Right renal cortex interstitium (tissue), 3 donors: ENCODE results near the gene NINL. TPM values are rescaled to one million over a fixed set of nuclear protein-coding genes. Genes with fewer than 3 reads are reported as not detected.
"Not testable (repeated sequence)": the region's sequence is repeated elsewhere in the genome, so short reads cannot be mapped to it uniquely, and the experiment has no call there.

ENCODE experiments used
- DNase-seq, 3 donors: peaks; one replicate each; pipeline ENCODE4 v3.0.0-alpha.2; 2013; ENCODE audit warnings: low read depth in 3 of 3, low spot score in 2 of 3
- polyA plus RNA-seq, 3 donors: library from polyadenylated mRNA; unstranded; fragments of 120-200 nt; gene quantifications; one replicate each; pipeline ENCODE4 v1.2.1, GENCODE V29; 2013; ENCODE audit not compliant: insufficient read length in 3 of 3

Gene NINL
- polyA plus RNA-seq, 3 donors = 38.9 to 47.1 (median 42.2) TPM

GRCh38 chr20:25489221-25489871, 96.0 kb downstream of the NINL start:
- no peak for DNase-seq

GRCh38 chr20:25487975-25488374, 97.4 kb downstream of the NINL start:
- DNase-seq = no peak

GRCh38 chr20:25487306-25487705, 98.0 kb downstream of the NINL start:
- DNase-seq = no peak

DNA sequence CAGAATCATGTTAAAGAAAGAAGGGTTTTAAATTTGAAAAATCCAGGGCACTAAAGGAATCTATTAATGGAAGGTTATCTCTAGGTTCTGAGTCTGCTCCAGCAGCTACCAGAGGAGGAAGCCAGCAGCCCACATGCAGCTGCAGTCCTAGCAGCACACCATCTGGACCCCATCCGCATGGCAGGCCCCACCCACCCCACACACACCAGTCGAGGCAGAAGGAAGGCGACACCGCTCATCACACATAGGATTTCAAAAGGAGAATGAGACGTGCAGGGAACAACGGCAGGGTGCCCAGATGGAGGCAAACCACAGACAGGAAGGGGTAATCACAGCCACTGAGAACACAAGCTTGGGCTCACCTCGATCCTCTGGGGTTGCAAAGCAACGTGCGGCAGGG, 99.0 kb downstream of the NINL start:
- DNase-seq = no peak

GRCh38 chr20:25485872-25486271, 99.5 kb downstream of the NINL start:
- no peak for DNase-seq

DNA sequence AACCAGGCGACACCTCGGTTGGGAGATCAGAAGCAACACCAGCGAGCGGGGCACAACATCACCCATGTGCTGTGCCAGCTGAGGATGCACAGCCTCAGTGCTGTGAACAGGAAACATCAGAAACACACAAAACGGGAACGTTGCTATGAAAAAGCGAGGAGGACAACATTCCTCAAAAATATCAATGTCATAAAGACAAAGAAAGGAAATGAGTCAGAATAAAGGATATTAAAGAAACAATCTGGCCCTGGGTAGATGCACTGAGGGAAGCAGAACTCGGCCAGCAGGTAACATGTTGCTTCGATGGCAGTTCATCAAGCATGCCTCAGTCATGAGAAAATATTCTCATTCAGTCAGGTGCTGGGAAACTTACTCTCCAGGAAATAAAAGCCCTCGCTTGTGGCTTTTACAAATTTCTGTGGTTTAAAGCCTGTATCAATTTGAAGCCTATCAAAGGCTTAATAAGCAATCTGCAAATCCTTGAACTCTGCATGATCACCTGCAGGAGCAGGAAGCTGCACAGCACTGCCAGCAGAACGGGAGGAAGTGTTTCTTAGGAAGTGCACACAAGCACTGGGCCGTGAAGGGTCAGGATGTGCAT, 100.3 kb downstream of the NINL start:
- DNase-seq = no peak

GRCh38 chr20:25484224-25484846, 101.0 kb downstream of the NINL start:
- no peak for DNase-seq

GRCh38 chr20:25483431-25484132, 101.7 kb downstream of the NINL start:
- DNase-seq = no peak

GRCh38 chr20:25481918-25482253, 103.4 kb downstream of the NINL start:
- no peak for DNase-seq

- no peak for DNase-seq
Measured at GRCh38 chr20:25481235-25481917, 104.0 kb downstream of the NINL start.

DNA sequence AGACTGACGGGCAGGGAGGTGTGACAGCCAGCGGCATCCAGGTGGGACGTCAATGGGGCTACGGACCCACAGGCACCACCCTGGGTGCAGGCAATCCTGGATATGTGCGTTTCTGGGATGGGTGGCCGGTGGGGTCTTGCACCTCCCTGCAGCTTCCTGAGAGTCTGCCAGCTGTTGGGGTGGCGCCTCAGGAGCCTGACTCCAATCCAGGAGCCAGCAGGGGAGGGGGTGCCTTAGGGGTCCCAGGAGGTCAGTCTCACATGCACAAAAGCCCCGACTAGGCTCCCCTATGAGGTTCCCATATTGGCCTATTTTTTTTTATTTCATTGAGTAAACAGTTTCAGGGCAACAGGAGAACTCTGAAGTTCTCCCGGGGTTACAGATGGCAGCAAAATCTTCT, 104.5 kb downstream of the NINL start:
- no peak for DNase-seq

DNA sequence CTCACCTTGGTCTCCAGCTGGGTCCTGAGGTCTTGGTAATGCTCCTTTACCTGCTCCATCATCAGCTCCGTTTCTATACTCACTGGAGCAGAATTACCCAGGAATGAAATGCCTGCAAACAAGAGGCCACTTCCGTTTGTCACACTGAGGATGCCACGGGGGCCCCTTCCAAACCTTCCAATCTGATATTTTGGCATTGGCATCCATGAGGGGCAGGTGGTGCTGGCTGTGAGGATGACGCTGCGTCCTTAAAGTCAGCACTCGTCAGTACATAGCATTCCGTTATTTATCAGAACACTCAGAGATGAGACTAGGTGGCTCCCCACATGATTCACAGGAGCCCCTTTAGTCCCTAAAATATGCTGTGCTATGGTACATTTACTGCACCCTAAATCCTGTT, 105.2 kb downstream of the NINL start:
- no peak for DNase-seq

- DNase-seq = no peak
Measured at GRCh38 chr20:25479638-25480037, 105.7 kb downstream of the NINL start.

- DNase-seq = no peak
Measured at GRCh38 chr20:25478889-25479568, 106.3 kb downstream of the NINL start.

DNA sequence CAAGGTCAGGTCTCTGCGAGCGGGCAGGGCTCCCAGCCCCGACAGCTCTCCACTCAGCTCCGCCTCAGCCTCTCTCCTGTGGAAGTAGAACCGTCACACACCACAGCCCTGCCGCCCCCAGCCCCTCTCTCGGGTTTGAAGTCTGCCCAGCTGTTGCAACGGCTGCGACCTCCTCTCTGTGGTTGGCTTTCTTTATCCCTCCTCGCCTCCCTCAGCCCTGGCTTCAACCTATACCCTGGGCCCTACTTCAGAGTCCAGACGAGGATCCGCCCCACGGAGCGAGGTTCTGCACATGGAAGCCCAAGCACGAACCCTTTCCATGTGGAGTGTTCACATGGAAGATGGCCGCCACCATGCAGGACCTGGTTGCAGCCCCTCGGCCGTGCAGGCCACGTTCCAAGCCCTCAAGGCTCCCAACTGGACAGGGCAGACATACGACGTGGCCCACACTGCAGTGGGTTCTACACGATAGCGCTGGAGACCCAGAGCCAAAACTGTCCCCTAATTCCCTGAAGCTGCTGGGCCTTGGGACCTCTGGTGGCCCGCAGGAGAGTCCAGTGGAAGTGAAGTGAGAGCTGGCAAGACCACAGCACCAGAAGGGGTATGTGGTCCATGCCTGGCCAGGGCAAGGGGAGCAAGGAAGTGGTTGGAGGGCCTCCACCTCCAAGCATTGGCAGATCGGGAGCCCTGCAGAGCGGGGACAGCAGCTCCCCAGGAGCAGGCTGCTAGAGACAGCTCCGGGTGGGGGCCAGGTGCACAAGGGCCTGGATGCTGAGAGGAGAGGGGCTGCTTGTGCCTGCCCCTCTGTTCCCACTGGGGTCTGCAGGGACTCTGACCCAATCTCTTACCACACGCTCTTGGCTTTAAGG, 108.1 kb downstream of the NINL start:
- no peak for DNase-seq

GRCh38 chr20:25476106-25477013, 109.0 kb downstream of the NINL start:
- DNase-seq = no peak

GRCh38 chr20:25473297-25473696, 112.0 kb downstream of the NINL start:
- DNase-seq = not testable (repeated sequence)

GRCh38 chr20:25471020-25471419, 114.3 kb downstream of the NINL start:
- DNase-seq = no peak

DNA sequence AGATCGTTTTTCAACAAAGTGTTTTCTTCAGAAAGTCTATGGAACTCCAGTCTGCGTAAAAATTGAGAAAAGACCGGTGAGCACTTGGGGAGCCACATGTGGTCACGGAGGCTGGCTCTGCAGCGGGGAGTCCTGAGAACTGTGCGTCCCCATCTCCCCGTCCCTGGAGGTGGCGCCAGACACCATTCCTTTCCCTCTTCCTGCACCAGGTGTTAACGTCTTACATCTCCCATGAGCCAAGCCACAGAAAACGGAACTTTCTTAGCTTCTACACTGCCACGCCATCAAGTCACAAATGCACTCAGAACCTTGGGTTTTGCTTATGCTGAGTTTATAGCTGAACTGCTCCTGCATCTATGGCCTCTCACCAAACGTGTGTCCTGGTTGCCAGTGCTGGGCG, 115.3 kb downstream of the NINL start:
- no peak for DNase-seq
